ENCODE data around the gene BCL10.

BCL10 gene

GRCh38 chr1:85307987-85308832, 31.8 kb upstream of the BCL10 start:
- peak overlapping the region; percentile 17 for H3K4me3 Mint-ChIP-seq

GRCh38 chr1:85306236-85306635, 29.8 kb upstream of the BCL10 start:
- TF ChIP-seq, protein P1, sequence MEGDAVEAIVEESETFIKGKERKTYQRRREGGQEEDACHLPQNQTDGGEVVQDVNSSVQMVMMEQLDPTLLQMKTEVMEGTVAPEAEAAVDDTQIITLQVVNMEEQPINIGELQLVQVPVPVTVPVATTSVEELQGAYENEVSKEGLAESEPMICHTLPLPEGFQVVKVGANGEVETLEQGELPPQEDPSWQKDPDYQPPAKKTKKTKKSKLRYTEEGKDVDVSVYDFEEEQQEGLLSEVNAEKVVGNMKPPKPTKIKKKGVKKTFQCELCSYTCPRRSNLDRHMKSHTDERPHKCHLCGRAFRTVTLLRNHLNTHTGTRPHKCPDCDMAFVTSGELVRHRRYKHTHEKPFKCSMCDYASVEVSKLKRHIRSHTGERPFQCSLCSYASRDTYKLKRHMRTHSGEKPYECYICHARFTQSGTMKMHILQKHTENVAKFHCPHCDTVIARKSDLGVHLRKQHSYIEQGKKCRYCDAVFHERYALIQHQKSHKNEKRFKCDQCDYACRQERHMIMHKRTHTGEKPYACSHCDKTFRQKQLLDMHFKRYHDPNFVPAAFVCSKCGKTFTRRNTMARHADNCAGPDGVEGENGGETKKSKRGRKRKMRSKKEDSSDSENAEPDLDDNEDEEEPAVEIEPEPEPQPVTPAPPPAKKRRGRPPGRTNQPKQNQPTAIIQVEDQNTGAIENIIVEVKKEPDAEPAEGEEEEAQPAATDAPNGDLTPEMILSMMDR (IDR thresholded peaks at IDR 0.05), result no peak
- H3K36me3 Mint-ChIP-seq (ENCODE audit: low read depth), result no peaks in the 10 kb centered on the region
- H3K4me3 Mint-ChIP-seq, result no peak overlapping the region
- DNase-seq, result no peak
- no peak overlapping the region for H3K27ac Mint-ChIP-seq
- peaks cover 4% of the 10 kb centered on the region for H3K4me1 Mint-ChIP-seq
- peaks cover 22% of the 10 kb centered on the region for H3K27me3 Mint-ChIP-seq (ENCODE audit: low read depth, poor library complexity)
- H3K9me3 Mint-ChIP-seq, result no peaks in the 10 kb centered on the region

More at GRCh38 chr1:85307987-85308832, 31.8 kb upstream of the BCL10 start:
- Mint-ChIP-seq H3K4me1 (peaks cover 4% of the 10 kb centered on the region), H3K36me3 (ENCODE audit: low read depth) (no peaks in the 10 kb centered on the region), H3K27ac (no peak overlapping the region), H3K27me3 (ENCODE audit: low read depth, poor library complexity) (peaks cover 18% of the 10 kb centered on the region), H3K9me3 (no peaks in the 10 kb centered on the region)
- peak; percentile 91 for DNase-seq
- TF ChIP-seq, protein P1 (IDR thresholded peaks at IDR 0.05), result peak; percentile 96

GRCh38 chr1:85303440-85304162, 27.2 kb upstream of the BCL10 start:
- no peaks in the 10 kb centered on the region for H3K36me3 Mint-ChIP-seq (ENCODE audit: low read depth)
- peaks cover 4% of the 10 kb centered on the region for H3K4me1 Mint-ChIP-seq
- no peak for DNase-seq
- TF ChIP-seq, protein P1 (IDR thresholded peaks at IDR 0.05), result no peak
- peaks cover 13% of the 10 kb centered on the region for H3K27me3 Mint-ChIP-seq (ENCODE audit: low read depth, poor library complexity)
- H3K4me3 Mint-ChIP-seq, result no peak overlapping the region
- H3K27ac Mint-ChIP-seq, result no peak overlapping the region
- H3K9me3 Mint-ChIP-seq, result no peaks in the 10 kb centered on the region

- Mint-ChIP-seq H3K9me3 (no peaks in the 10 kb centered on the region), H3K27me3 (ENCODE audit: low read depth, poor library complexity) (peaks cover 10% of the 10 kb centered on the region), H3K4me3 (no peak overlapping the region), H3K4me1 (peaks cover 21% of the 10 kb centered on the region), H3K27ac (no peak overlapping the region), H3K36me3 (ENCODE audit: low read depth) (no peaks in the 10 kb centered on the region)
- TF ChIP-seq, protein P1 (IDR thresholded peaks at IDR 0.05), result no peak
- DNase-seq, result no peak
These were observed 23.7 kb upstream of the BCL10 start for GRCh38 chr1:85300140-85300539.

- no peak for DNase-seq
- H3K9me3 Mint-ChIP-seq, result no peaks in the 10 kb centered on the region
- H3K4me1 Mint-ChIP-seq, result peaks cover 32% of the 10 kb centered on the region
- TF ChIP-seq, protein P1 (IDR thresholded peaks at IDR 0.05), result no peak
- H3K36me3 Mint-ChIP-seq (ENCODE audit: low read depth), result no peaks in the 10 kb centered on the region
- peaks cover 10% of the 10 kb centered on the region for H3K27me3 Mint-ChIP-seq (ENCODE audit: low read depth, poor library complexity)
- H3K27ac Mint-ChIP-seq, result peak overlapping the region; percentile 28
- H3K4me3 Mint-ChIP-seq, result no peak overlapping the region
These were observed 21.6 kb upstream of the BCL10 start for GRCh38 chr1:85297855-85298629.

Measured in nephron progenitor cell (in vitro differentiated cells).